Gastroesophageal sphincter (tissue), 4 donors: Measurements from ENCODE around the gene MACROH2A1. TPM values are rescaled to one million over a fixed set of nuclear protein-coding genes. Genes with fewer than 3 reads are reported as not detected.

Source experiments
- ATAC-seq: fragments of 150-250 bp; one replicate; pipeline ENCODE4 v1.9.1; 2016; ENCODE audit warnings: mild to moderate bottlenecking, moderate library complexity
- H3K27ac ChIP-seq, 4 donors: fragments of 200-600 bp; sonication (generic) in 3 of 4; 1 replicate in 3 of 4; 2 replicates in 1 of 4; pipeline ENCODE4 v1.5.1; 2016 to 2019
- H3K27me3 ChIP-seq: fragments of 200-600 bp; sonication (generic); one replicate; pipeline ENCODE4 v1.5.1; 2019
- H3K36me3 ChIP-seq, 2 donors: fragments of 200-600 bp; sonication (generic); one replicate each; pipeline ENCODE4 v1.5.1; 2019; ENCODE audit warnings: control low read depth in 1 of 2
- H3K4me1 ChIP-seq, 3 donors: fragments of 200-600 bp; sonication (generic); 1 replicate in 2 of 3; 2 replicates in 1 of 3; pipeline ENCODE4 v1.5.1; 2016 to 2019; ENCODE audit warnings: control low read depth in 2 of 3
- H3K4me3 ChIP-seq, 2 donors: fragments of 200-600 bp; sonication (generic); one replicate each; pipeline ENCODE4 v1.5.1; 2019; ENCODE audit warnings: mild to moderate bottlenecking in 1 of 2, moderate library complexity in 1 of 2
- H3K9me3 ChIP-seq, 3 donors: fragments of 200-600 bp; sonication (generic); one replicate each; pipeline ENCODE4 v1.5.1; 2017 to 2019; ENCODE audit warnings: control low read depth in 2 of 3
- EP300 ChIP-seq: sonication (generic); formaldehyde crosslinking; IDR thresholded peaks from one replicate; pipeline ENCODE4 v1.6.1; 2017; ENCODE audit warnings: antibody characterized with exemption, mild to moderate bottlenecking
- POLR2A ChIP-seq, 2 donors: fragments of 450-650 bp; IDR thresholded peaks; one replicate each; pipeline ENCODE4 v1.6.1; 2017; ENCODE audit warnings: antibody characterized with exemption in 2 of 2, mild to moderate bottlenecking in 2 of 2, moderate library complexity in 1 of 2
- POLR2AphosphoS5 ChIP-seq: sonication (generic); formaldehyde crosslinking; IDR thresholded peaks from one replicate; pipeline ENCODE4 v1.6.1; 2017; ENCODE audit warnings: antibody characterized with exemption
- WGBS, 2 donors: methylation state at CpG; one replicate each; pipeline ENCODE4 v1.1.5; 2018; ENCODE audit warnings: low coverage in 1 of 2; 5-methylcytosine and 5-hydroxymethylcytosine counted together
- total RNA-seq, 4 donors: library from RNA; depleted of rRNA; stranded (reverse); fragments of >200 nt; gene quantifications; one replicate each; pipeline ENCODE4 v1.1.0, GENCODE V29; 2016
- TF ChIP-seq, protein P1 (sequence below), 4 experiments: fragments of 200-600 bp in 2 of 4; fragments of 450-650 bp in 2 of 4; sonication (generic) in 1 of 4; IDR thresholded peaks; one replicate each; pipeline ENCODE4 v1.5.1; 2017 to 2019; ENCODE audit warnings: antibody characterized with exemption in 4 of 4, mild to moderate bottlenecking in 2 of 4, moderate library complexity in 2 of 4

Gene MACROH2A1
- total RNA-seq, 4 donors from 2014 or later, result 163 to 180 (median 177) TPM

DNA sequence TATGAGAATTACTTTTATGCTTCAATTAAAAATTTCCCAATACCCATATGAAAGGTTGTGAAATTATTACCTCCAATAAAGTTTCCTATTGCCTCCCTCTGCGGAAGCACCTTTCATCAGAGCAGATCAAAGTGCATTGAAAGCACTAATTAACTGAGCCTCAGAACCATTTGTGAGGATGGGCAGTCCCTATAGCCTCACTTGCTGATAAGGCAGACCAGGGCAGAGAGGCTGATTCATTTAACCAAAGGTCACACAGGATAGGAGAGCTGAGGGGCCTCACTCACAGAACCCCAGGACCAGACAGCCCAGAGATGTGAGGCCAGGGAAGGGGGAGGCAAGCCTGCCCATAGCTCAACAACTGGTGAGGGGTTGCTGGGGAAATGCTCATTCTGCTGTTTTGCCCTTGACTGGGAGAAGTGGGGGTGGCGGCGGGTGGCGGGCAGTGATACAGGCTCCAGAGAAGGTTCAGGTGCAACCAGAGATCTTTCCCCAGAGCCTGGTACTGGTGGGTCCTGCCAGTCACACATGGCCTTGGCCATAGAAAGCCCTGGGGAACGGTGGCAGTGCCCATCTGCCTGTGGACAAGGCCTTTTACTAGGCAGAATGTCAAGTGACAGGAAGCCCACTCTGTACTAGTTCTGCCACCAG lies 57.9 kb downstream of the MACROH2A1 start:
- H3K36me3 ChIP-seq, result peaks cover 0 to 99% of the 10 kb centered on the region in 2 donors
- 88 to 100% methylated on average over 1 of the region's 5 CpGs for WGBS, 2 donors
- H3K9me3 ChIP-seq, result no peaks in the 10 kb centered on the region
- no peak overlapping the region for H3K4me3 ChIP-seq
- TF ChIP-seq EP300 (no peak), POLR2AphosphoS5 (no peak), POLR2A (IDR thresholded peaks at IDR 0.05) (no peak)
- TF ChIP-seq, protein P1, sequence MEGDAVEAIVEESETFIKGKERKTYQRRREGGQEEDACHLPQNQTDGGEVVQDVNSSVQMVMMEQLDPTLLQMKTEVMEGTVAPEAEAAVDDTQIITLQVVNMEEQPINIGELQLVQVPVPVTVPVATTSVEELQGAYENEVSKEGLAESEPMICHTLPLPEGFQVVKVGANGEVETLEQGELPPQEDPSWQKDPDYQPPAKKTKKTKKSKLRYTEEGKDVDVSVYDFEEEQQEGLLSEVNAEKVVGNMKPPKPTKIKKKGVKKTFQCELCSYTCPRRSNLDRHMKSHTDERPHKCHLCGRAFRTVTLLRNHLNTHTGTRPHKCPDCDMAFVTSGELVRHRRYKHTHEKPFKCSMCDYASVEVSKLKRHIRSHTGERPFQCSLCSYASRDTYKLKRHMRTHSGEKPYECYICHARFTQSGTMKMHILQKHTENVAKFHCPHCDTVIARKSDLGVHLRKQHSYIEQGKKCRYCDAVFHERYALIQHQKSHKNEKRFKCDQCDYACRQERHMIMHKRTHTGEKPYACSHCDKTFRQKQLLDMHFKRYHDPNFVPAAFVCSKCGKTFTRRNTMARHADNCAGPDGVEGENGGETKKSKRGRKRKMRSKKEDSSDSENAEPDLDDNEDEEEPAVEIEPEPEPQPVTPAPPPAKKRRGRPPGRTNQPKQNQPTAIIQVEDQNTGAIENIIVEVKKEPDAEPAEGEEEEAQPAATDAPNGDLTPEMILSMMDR (IDR thresholded peaks at IDR 0.05), result no peak
- peaks cover 0 to 18% (median 0%) of the 10 kb centered on the region in 3 donors for H3K4me1 ChIP-seq
- H3K27ac ChIP-seq, result no peak overlapping the region
- no peak for ATAC-seq
- H3K27me3 ChIP-seq, result no peaks in the 10 kb centered on the region

- no peak for ATAC-seq
- no peak overlapping the region for H3K4me3 ChIP-seq
- peaks cover 0 to 24% (median 0%) of the 10 kb centered on the region in 3 donors for H3K4me1 ChIP-seq
- 74 to 80% methylated on average over 2 of the region's 2 CpGs for WGBS, 2 donors
- no peaks in the 10 kb centered on the region for H3K27me3 ChIP-seq
- no peaks in the 10 kb centered on the region for H3K9me3 ChIP-seq
- H3K27ac ChIP-seq, result no peak overlapping the region
- TF ChIP-seq, protein P1 (IDR thresholded peaks at IDR 0.05), result no peak
- TF ChIP-seq POLR2A (IDR thresholded peaks at IDR 0.05), result no peak
- no peak for TF ChIP-seq EP300
- no peak for TF ChIP-seq POLR2AphosphoS5
- peaks cover 0 to 94% of the 10 kb centered on the region in 2 donors for H3K36me3 ChIP-seq
Measured at GRCh38 chr5:135340568-135340967, 58.5 kb downstream of the MACROH2A1 start.

DNA sequence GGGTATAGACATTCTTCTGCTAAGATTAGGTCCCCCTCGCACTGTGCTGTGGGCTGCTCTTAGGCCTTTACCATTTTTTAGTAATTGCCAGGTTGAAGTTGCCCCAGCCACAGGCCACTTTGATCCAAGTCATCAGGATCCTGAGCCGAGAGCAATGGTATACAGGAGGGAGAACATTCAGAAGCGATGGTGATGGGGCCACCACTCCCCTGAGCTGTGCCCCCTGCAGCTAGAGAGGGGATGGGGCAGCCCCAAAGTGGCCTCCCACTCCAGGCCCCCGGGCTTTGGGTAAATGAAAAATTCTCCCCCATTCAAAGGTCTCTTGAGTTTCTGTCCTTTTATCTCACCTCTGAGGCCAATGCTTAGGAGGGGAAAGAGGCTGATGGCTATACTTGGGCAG lies 59.4 kb downstream of the MACROH2A1 start:
- Histone ChIP-seq H3K9me3 (no peaks in the 10 kb centered on the region), H3K36me3 (peaks cover 0 to 92% of the 10 kb centered on the region in 2 donors)
- WGBS, 2 donors, result 70 to 80% methylated on average over 1 to 2 of the region's 4 CpGs

DNA sequence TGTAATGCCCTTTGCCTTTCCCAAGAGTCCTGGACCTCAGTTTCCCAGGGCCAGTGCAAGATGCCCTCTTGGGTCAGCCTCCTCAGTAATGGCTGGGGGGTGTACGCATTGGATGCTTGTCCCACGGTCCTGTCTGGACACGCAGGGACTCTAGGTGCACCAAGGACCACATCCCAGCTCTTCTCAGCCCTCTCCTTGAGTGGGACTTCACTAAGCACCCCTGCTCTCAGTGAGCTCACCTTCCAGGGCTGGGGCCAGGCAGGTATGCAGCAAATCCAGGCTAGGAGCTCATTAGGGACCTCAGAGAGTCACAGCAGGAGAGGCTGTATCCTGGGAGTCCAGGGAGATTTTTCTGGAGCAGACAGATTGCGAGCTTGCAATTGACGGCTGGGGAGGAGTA lies 59.8 kb downstream of the MACROH2A1 start:
- Histone ChIP-seq H3K27me3 (no peaks in the 10 kb centered on the region), H3K9me3 (no peaks in the 10 kb centered on the region), H3K36me3 (peaks cover 0 to 91% of the 10 kb centered on the region in 2 donors), H3K4me3 (no peak overlapping the region), H3K4me1 (peaks cover 0 to 37% (median 0%) of the 10 kb centered on the region in 3 donors), H3K27ac (no peak overlapping the region)
- no peak for ATAC-seq
- TF ChIP-seq POLR2AphosphoS5 (no peak), POLR2A (IDR thresholded peaks at IDR 0.05) (no peak), EP300 (no peak)
- TF ChIP-seq, protein P1 (IDR thresholded peaks at IDR 0.05), result no peak
- WGBS, 2 donors, result 100% methylated on average over 1 of the region's 5 CpGs; no CpG with 5 or more reads in 1 of the 2 donors

More for the DNA sequence above, 59.4 kb downstream of the MACROH2A1 start:
- Histone ChIP-seq H3K27me3 (no peaks in the 10 kb centered on the region), H3K27ac (no peak overlapping the region), H3K4me3 (no peak overlapping the region), H3K4me1 (peaks cover 0 to 33% (median 0%) of the 10 kb centered on the region in 3 donors)
- ATAC-seq, result no peak
- TF ChIP-seq, protein P1 (IDR thresholded peaks at IDR 0.05), result no peak
- no peak for TF ChIP-seq EP300
- TF ChIP-seq POLR2A (IDR thresholded peaks at IDR 0.05), result no peak
- TF ChIP-seq POLR2AphosphoS5, result no peak

- H3K4me1 ChIP-seq, result peaks cover 0 to 59% (median 0%) of the 10 kb centered on the region in 3 donors
- no peak for ATAC-seq
- TF ChIP-seq POLR2AphosphoS5 (no peak), POLR2A (IDR thresholded peaks at IDR 0.05) (no peak), EP300 (no peak)
- TF ChIP-seq, protein P1 (IDR thresholded peaks at IDR 0.05), result no peak
- H3K36me3 ChIP-seq, result peaks cover 0 to 84% of the 10 kb centered on the region in 2 donors
- no CpG with 5 or more reads among the region's 4 CpGs for WGBS, 2 donors
- H3K27ac ChIP-seq, result no peak overlapping the region
- H3K9me3 ChIP-seq, result no peaks in the 10 kb centered on the region
- H3K27me3 ChIP-seq, result no peaks in the 10 kb centered on the region
- H3K4me3 ChIP-seq, result no peak overlapping the region
Measured at GRCh38 chr5:135337064-135337463, 62.0 kb downstream of the MACROH2A1 start.
